ENCODE results near the gene DNASE1L3. TPM values are rescaled to one million over a fixed set of nuclear protein-coding genes. Genes with fewer than 3 reads are reported as not detected.
"Not testable (repeated sequence)": the region's sequence is repeated elsewhere in the genome, so short reads cannot be mapped to it uniquely, and the experiment has no call there.

The DNASE1L3 gene
- total and polyA plus RNA-seq, 2 experiments from 2014 or later: not detected

DNA sequence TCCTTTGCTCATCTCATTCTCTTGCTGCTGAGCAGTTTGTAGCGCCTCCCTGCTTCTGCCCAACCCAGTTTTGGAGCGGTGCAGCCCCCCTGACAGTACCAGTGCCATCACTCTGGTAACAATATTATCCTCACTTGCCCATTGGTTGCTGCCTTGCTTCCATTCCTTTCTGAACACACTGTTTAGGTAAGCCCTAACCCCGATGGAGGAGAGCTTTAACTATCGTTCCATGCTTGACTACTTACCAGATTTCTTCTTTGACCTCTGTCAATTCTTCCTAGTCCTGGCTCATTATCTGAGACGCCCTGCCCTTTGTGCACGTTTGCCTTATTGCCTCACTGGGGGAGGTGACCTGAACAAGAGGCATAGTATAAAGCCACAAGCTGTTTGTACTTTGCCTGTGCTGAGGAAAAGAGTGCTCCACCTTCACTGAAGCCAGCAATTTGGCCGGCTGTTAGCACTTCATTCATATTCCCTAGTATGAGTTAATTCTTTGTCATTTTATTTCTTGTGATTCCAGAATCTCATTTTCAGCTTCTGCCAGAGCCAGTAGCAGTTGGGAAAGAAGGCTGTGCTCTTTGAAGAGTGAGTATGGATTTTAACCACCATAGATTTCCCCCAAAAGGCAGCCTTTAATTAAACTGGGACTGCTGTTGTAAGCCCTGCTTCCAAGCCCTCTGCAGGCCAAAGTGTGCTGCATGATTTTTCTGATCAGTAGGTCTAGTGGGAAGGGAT, 38.8 kb upstream of the DNASE1L3 start:
- H3K27me3 ChIP-seq (replicated peaks; ENCODE audit: insufficient read depth): no peaks in the 10 kb centered on the region
- H3K9me2 ChIP-seq (ENCODE audit: insufficient read depth): no peaks in the 10 kb centered on the region
- no peak overlapping the region for H3K9ac ChIP-seq
- no peaks in the 10 kb centered on the region for H3K4me1 ChIP-seq (ENCODE audit: insufficient read depth)
- H2AFZ ChIP-seq: no peak overlapping the region
- no peak overlapping the region for H3K4me3 ChIP-seq
- no peak for DNase-seq
- WGBS, 2 experiments (ENCODE audit: low coverage in 1 of 2, low lambda C conversion rate in 2 of 2, missing lambda C conversion rate in 2 of 2): 67 to 72% methylated on average over 7 of the region's 7 CpGs
- no peak for TF ChIP-seq EZH2phosphoT487 (IDR thresholded peaks at IDR 0.05; ENCODE audit: insufficient read depth, low read depth)
- TF ChIP-seq EZH2 (IDR thresholded peaks at IDR 0.05; ENCODE audit: insufficient read depth, poor library complexity, severe bottlenecking): no peak
- in situ Hi-C loops (cut with MboI): no loop called here
- H3F3A ChIP-seq (ENCODE audit: insufficient read depth): no peaks in the 10 kb centered on the region
- H3K4me2 ChIP-seq (ENCODE audit: unreplicated experiment): no peak overlapping the region
- H3K79me2 ChIP-seq (ENCODE audit: insufficient read depth): 0 out of 2 replicates have a peak, but pooled peaks cover 5% of the 10 kb centered on the region
- no peak overlapping the region for H3K27ac ChIP-seq
- H3K36me3 ChIP-seq (ENCODE audit: low read depth): no peaks in the 10 kb centered on the region
- no peaks in the 10 kb centered on the region for H3K9me3 ChIP-seq (ENCODE audit: low read depth)
- no peaks in the 10 kb centered on the region for H4K20me1 ChIP-seq (ENCODE audit: insufficient read depth)

DNA sequence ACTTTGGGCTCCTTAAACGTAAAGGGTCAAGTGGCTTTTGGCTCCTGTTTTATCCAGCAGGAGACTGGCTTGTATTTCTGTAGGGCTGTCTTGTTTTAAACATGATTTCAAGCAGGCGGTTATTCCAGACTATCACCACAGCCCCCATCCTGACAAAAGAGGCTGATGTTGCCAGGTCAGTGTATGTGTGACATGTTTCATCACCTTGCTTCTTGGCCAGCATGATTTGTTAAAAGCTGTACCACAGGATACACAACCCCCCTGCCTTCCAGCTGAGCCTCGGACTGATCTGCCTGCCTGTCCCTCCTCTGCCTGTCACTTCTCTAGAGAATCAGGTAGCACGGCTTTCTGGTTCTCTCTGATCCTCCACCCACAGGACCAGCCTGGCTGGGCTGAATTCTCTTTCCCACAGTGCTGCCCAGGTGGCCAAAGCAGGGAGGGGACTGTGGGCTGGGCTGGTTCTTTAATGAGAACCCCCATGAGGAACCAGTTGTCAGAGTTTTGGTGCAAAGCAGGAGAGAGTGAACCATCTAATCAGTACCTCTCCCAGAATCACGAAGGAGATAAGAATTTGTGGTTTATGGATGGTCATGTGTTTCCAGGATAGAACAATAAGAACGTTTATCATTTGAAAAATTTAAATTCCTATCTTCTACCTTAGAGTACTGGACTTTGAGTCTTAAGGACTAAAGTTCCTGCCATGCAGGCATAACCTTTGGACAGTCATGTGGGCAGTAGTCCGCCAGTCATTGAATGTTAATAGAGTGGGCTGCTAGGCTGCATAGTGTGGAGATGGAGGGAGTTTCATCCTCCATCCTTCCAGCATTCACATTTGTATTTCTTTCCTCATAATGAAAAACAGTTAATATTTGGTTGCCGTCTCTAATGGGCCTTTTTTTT, 35.6 kb upstream of the DNASE1L3 start:
- Histone ChIP-seq H3K9ac (no peak overlapping the region), H3K4me3 (no peak overlapping the region), H3K4me1 (ENCODE audit: insufficient read depth) (no peaks in the 10 kb centered on the region), H4K20me1 (ENCODE audit: insufficient read depth) (no peaks in the 10 kb centered on the region), H3K27me3 (replicated peaks; ENCODE audit: insufficient read depth) (no peaks in the 10 kb centered on the region), H3K36me3 (ENCODE audit: low read depth) (no peaks in the 10 kb centered on the region), H3K9me3 (ENCODE audit: low read depth) (no peaks in the 10 kb centered on the region), H3K27ac (no peak overlapping the region), H3K79me2 (ENCODE audit: insufficient read depth) (0 out of 2 replicates have a peak, but pooled peaks cover 5% of the 10 kb centered on the region), H2AFZ (no peak overlapping the region), H3F3A (ENCODE audit: insufficient read depth) (no peaks in the 10 kb centered on the region), H3K9me2 (ENCODE audit: insufficient read depth) (no peaks in the 10 kb centered on the region), H3K4me2 (ENCODE audit: unreplicated experiment) (no peak overlapping the region)
- no peak for DNase-seq
- in situ Hi-C loops (cut with MboI): no loop called here
- TF ChIP-seq EZH2 (IDR thresholded peaks at IDR 0.05; ENCODE audit: insufficient read depth, poor library complexity, severe bottlenecking) (no peak), EZH2phosphoT487 (IDR thresholded peaks at IDR 0.05; ENCODE audit: insufficient read depth, low read depth) (no peak)
- 92 to 93% methylated on average over 8 of the region's 8 CpGs for WGBS, 2 experiments (ENCODE audit: low coverage in 1 of 2, low lambda C conversion rate in 2 of 2, missing lambda C conversion rate in 2 of 2)

DNA sequence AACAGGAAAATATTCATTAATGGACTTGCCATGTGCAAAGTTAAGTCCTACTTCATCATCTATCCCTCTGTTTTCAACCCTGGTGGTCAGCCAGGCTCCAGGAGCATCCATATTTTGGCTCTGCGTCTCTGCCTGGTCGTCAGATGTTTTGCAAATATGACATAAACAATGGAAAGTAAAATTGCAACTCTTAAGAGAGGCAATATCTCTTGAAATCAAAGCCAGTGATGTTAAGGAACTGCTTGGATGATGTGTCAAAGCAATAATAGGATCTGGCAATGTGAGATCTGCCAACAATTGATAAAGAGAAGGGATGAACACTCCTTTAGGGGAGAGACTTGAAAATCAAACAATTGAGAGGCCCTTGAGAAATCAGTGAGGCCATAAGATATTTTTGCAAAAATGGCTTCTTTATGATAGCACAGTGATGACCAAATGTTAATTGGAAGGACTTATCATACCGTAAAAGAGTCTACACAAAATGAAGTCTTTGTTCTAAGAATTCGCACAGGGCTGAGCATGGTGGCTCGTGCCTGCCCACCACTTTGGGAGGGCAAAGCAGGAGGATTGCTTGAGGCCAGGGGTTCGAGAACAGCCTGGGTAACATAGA, 33.3 kb upstream of the DNASE1L3 start:
- Histone ChIP-seq H2AFZ (no peak overlapping the region), H3K4me2 (ENCODE audit: unreplicated experiment) (no peak overlapping the region), H4K20me1 (ENCODE audit: insufficient read depth) (no peaks in the 10 kb centered on the region), H3K9me3 (ENCODE audit: low read depth) (no peaks in the 10 kb centered on the region), H3K27ac (no peak overlapping the region), H3K79me2 (ENCODE audit: insufficient read depth) (0 out of 2 replicates have a peak, but pooled peaks cover 5% of the 10 kb centered on the region), H3F3A (ENCODE audit: insufficient read depth) (no peaks in the 10 kb centered on the region), H3K9me2 (ENCODE audit: insufficient read depth) (no peaks in the 10 kb centered on the region), H3K27me3 (replicated peaks; ENCODE audit: insufficient read depth) (no peaks in the 10 kb centered on the region), H3K36me3 (ENCODE audit: low read depth) (no peaks in the 10 kb centered on the region), H3K4me1 (ENCODE audit: insufficient read depth) (no peaks in the 10 kb centered on the region), H3K4me3 (no peak overlapping the region), H3K9ac (no peak overlapping the region)
- no peak for TF ChIP-seq EZH2 (IDR thresholded peaks at IDR 0.05; ENCODE audit: insufficient read depth, poor library complexity, severe bottlenecking)
- no peak for TF ChIP-seq EZH2phosphoT487 (IDR thresholded peaks at IDR 0.05; ENCODE audit: insufficient read depth, low read depth)
- no peak for DNase-seq
- 77 to 87% methylated on average over 6 of the region's 6 CpGs for WGBS, 2 experiments (ENCODE audit: low coverage in 1 of 2, low lambda C conversion rate in 2 of 2, missing lambda C conversion rate in 2 of 2)
- in situ Hi-C loops (cut with MboI): no loop called here

DNA sequence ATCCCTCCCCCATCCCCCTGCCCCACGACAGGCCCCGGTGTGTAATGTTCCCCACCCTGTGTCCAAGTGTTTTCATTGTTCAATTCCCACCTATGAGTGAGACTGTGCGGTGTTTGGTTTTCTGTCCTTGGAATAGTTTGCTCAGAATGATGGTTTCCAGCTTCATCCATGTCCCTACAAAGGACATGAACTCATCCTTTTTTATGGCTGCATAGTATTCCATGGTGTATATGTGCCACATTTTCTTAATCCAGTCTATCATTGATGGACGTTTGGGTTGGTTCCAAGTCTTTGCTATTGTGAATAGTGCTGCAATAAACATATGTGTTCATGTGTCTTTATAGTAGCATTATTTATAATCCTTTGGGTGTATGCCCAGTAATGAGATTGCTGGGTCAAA, 32.1 kb upstream of the DNASE1L3 start:
- H3K9ac ChIP-seq; H2AFZ ChIP-seq; H3K4me1 ChIP-seq (ENCODE audit: insufficient read depth); H4K20me1 ChIP-seq (ENCODE audit: insufficient read depth); H3K4me3 ChIP-seq; H3K4me2 ChIP-seq (ENCODE audit: unreplicated experiment); in situ Hi-C loops (cut with MboI); H3K79me2 ChIP-seq (ENCODE audit: insufficient read depth); H3K9me2 ChIP-seq (ENCODE audit: insufficient read depth); DNase-seq; H3K27ac ChIP-seq; H3K27me3 ChIP-seq (replicated peaks; ENCODE audit: insufficient read depth); H3K9me3 ChIP-seq (ENCODE audit: low read depth); H3K36me3 ChIP-seq (ENCODE audit: low read depth); H3F3A ChIP-seq (ENCODE audit: insufficient read depth): not testable (repeated sequence)
- WGBS, 2 experiments (ENCODE audit: low coverage in 1 of 2, low lambda C conversion rate in 2 of 2, missing lambda C conversion rate in 2 of 2): 73 to 80% methylated on average over 4 of the region's 4 CpGs
